Tibial artery (tissue), 4 donors: ENCODE data around the gene CYBC1.

Experiments
- DNase-seq, 2 donors: peaks; one replicate each; pipeline ENCODE4 v3.0.0-alpha.2; 2019
- H3K27ac ChIP-seq, 2 donors: fragments of 200-600 bp; sonication (generic) in 1 of 2; 1 replicate in 1 of 2; 2 replicates in 1 of 2; pipeline ENCODE4 v1.5.1; 2018 to 2019; ENCODE audit warnings: mild to moderate bottlenecking in 1 of 2
- H3K27me3 ChIP-seq, 2 donors: fragments of 200-600 bp; sonication (generic) in 1 of 2; one replicate each; pipeline versions ENCODE4 v1.5.1 to v1.6.0; 2016 to 2019
- H3K36me3 ChIP-seq, 3 donors: fragments of 200-600 bp; sonication (generic) in 2 of 3; one replicate each; pipeline ENCODE4 v1.5.1; 2016 to 2019; ENCODE audit warnings: mild to moderate bottlenecking in 2 of 3
- H3K4me1 ChIP-seq, 4 donors: fragments of 200-600 bp; sonication (generic) in 2 of 4; 1 replicate in 3 of 4; 2 replicates in 1 of 4; pipeline ENCODE4 v1.5.1; 2016 to 2019
- H3K4me3 ChIP-seq, 2 donors: fragments of 200-600 bp; sonication (generic) in 1 of 2; 1 replicate in 1 of 2; 2 replicates in 1 of 2; pipeline ENCODE4 v1.5.1; 2018 to 2019; ENCODE audit warnings: mild to moderate bottlenecking in 2 of 2
- H3K9me3 ChIP-seq, 3 donors: fragments of 200-600 bp; sonication (generic) in 1 of 3; one replicate each; pipeline ENCODE4 v1.5.1; 2016 to 2019
- CTCF ChIP-seq, 2 experiments: fragments of 200-600 bp in 1 of 2; fragments of 450-650 bp in 1 of 2; IDR thresholded peaks; one replicate each; pipeline ENCODE4 v1.5.1; 2017 to 2019; ENCODE audit warnings: antibody characterized with exemption in 2 of 2, mild to moderate bottlenecking in 1 of 2, moderate library complexity in 1 of 2
- intact Hi-C: fragments of 100-400 bp; cut with DNase I; formaldehyde crosslinking; loops from one replicate; pipeline ENCODE4 v1.15.0; 2023; ENCODE audit warnings: low total_unique reads

Gene CYBC1

GRCh38 chr17:82490512-82491195, 40.1 kb upstream of the CYBC1 start:
- peak overlapping the region; percentile 86 to 91 for H3K27ac ChIP-seq
- H3K4me1 ChIP-seq: peaks cover 0 to 51% (median 29%) of the 10 kb centered on the region in 4 donors
- no peaks in the 10 kb centered on the region for H3K9me3 ChIP-seq
- intact Hi-C loops: loop anchor here (5.0 kb wide), 1 partner anchor 38 kb away; the partner anchor contains the start of gene CYBC1
- DNase-seq: no peak
- H3K36me3 ChIP-seq: peaks cover 14 to 30% (median 25%) of the 10 kb centered on the region in 3 donors
- H3K27me3 ChIP-seq: no peaks in the 10 kb centered on the region
- no peak overlapping the region for H3K4me3 ChIP-seq
- no peak for TF ChIP-seq CTCF (IDR thresholded peaks at IDR 0.05)

- DNase-seq: no peak
- H3K27me3 ChIP-seq: no peaks in the 10 kb centered on the region
- H3K4me1 ChIP-seq: peaks cover 0 to 47% (median 29%) of the 10 kb centered on the region in 4 donors
- peaks cover 20 to 37% (median 32%) of the 10 kb centered on the region in 3 donors for H3K36me3 ChIP-seq
- H3K27ac ChIP-seq: peak overlapping the region; percentile 86 to 91
- intact Hi-C loops: loop anchor here (5.0 kb wide), 1 partner anchor 38 kb away; the partner anchor contains the start of gene CYBC1
- H3K9me3 ChIP-seq: no peaks in the 10 kb centered on the region
- TF ChIP-seq CTCF (IDR thresholded peaks at IDR 0.05): no peak
- no peak overlapping the region for H3K4me3 ChIP-seq
These were observed 39.4 kb upstream of the CYBC1 start for GRCh38 chr17:82489851-82490511.

GRCh38 chr17:82489117-82489516, 38.6 kb upstream of the CYBC1 start:
- Histone ChIP-seq H3K9me3 (no peaks in the 10 kb centered on the region), H3K36me3 (peaks cover 29 to 46% (median 41%) of the 10 kb centered on the region in 3 donors), H3K4me1 (peaks cover 0 to 38% (median 24%) of the 10 kb centered on the region in 4 donors), H3K27ac (peak overlapping the region; percentile 86 to 91), H3K27me3 (no peaks in the 10 kb centered on the region), H3K4me3 (no peak overlapping the region)
- TF ChIP-seq CTCF (IDR thresholded peaks at IDR 0.05): no peak
- intact Hi-C loops: no loop called here
- peak; percentile 86 to 97 for DNase-seq

- intact Hi-C loops: no loop called here
- TF ChIP-seq CTCF (IDR thresholded peaks at IDR 0.05): no peak
- Histone ChIP-seq H3K4me1 (peaks cover 0 to 26% (median 17%) of the 10 kb centered on the region in 4 donors), H3K36me3 (peaks cover 35 to 58% (median 51%) of the 10 kb centered on the region in 3 donors), H3K27ac (peak overlapping the region; percentile 86 to 91), H3K27me3 (no peaks in the 10 kb centered on the region), H3K9me3 (no peaks in the 10 kb centered on the region), H3K4me3 (no peak overlapping the region)
- DNase-seq: no peak
These were observed 37.4 kb upstream of the CYBC1 start for GRCh38 chr17:82487910-82488309.

GRCh38 chr17:82486231-82487094, 35.9 kb upstream of the CYBC1 start:
- peak overlapping the region in 1 of 2 donors; percentile 86 for H3K27ac ChIP-seq
- DNase-seq: no peak
- peaks cover 0 to 19% (median 13%) of the 10 kb centered on the region in 4 donors for H3K4me1 ChIP-seq
- no peak overlapping the region for H3K4me3 ChIP-seq
- H3K36me3 ChIP-seq: peaks cover 47 to 72% (median 64%) of the 10 kb centered on the region in 3 donors
- intact Hi-C loops: no loop called here
- TF ChIP-seq CTCF (IDR thresholded peaks at IDR 0.05): no peak
- no peaks in the 10 kb centered on the region for H3K27me3 ChIP-seq
- no peaks in the 10 kb centered on the region for H3K9me3 ChIP-seq
